Astrocyte (in vitro differentiated cells and primary cell): ENCODE results near the gene PUS10. TPM values are rescaled to one million over a fixed set of nuclear protein-coding genes. Genes with fewer than 3 reads are reported as not detected.
"Not testable (repeated sequence)": the region's sequence is repeated elsewhere in the genome, so short reads cannot be mapped to it uniquely, and the experiment has no call there.

ENCODE experiments used
- DNase-seq: peaks from one replicate; pipeline ENCODE4 v3.0.0-alpha.2; 2010; ENCODE audit warnings: low read depth
- FAIRE-seq: peaks from 2 replicates; lab custom pipeline; 2011; peaks lifted over from hg19 to GRCh38; lab: Jason Lieb, UNC
- H2AFZ ChIP-seq: 2 replicates; pipeline ENCODE4 v1.6.0; 2012; ENCODE audit warnings: low read depth, low read length, inconsistent platforms
- H3K27ac ChIP-seq: 2 replicates; pipeline ENCODE4 v1.5.1; 2011; ENCODE audit warnings: low read depth, low read length, inconsistent platforms
- H3K27me3 ChIP-seq: 2 replicates; pipeline ENCODE4 v1.6.0; 2011; ENCODE audit warnings: low read length, inconsistent platforms; ENCODE audit not compliant: insufficient read depth
- H3K36me3 ChIP-seq: 2 replicates; pipeline ENCODE4 v1.5.1; 2011; ENCODE audit warnings: low read length, inconsistent platforms; ENCODE audit not compliant: insufficient read depth
- H3K4me1 ChIP-seq: 2 replicates; pipeline ENCODE4 v1.5.1; 2011; ENCODE audit warnings: low read length, inconsistent platforms; ENCODE audit not compliant: insufficient read depth
- H3K4me2 ChIP-seq: 2 replicates; pipeline ENCODE4 v1.6.0; 2012; ENCODE audit warnings: low read length, inconsistent platforms
- H3K4me3 ChIP-seq: 2 replicates; pipeline ENCODE4 v1.5.1; 2011; ENCODE audit warnings: low read depth, mild to moderate bottlenecking, low read length, inconsistent platforms; ENCODE audit not compliant: insufficient read depth
- H3K79me2 ChIP-seq: 2 replicates; pipeline ENCODE4 v1.6.0; 2012; ENCODE audit warnings: mild to moderate bottlenecking, low read length, inconsistent platforms; ENCODE audit not compliant: insufficient read depth
- H3K9ac ChIP-seq: 2 replicates; pipeline ENCODE4 v1.6.0; 2012; ENCODE audit warnings: mild to moderate bottlenecking, low read length, inconsistent platforms
- H3K9me3 ChIP-seq: 2 replicates; pipeline ENCODE4 v1.5.1; 2012; ENCODE audit warnings: low read depth, mild to moderate bottlenecking, low read length, inconsistent platforms; ENCODE audit not compliant: insufficient read depth
- H4K20me1 ChIP-seq: 2 replicates; pipeline ENCODE4 v1.6.0; 2012; ENCODE audit warnings: low read length, inconsistent platforms; ENCODE audit not compliant: insufficient read depth
- H3K27ac Mint-ChIP-seq: one replicate; pipeline ENCODE4 v1.8.0; 2021; ENCODE audit warnings: mild to moderate bottlenecking, mixed read lengths; ENCODE audit not compliant: unreplicated experiment
- H3K27me3 Mint-ChIP-seq: one replicate; pipeline ENCODE4 v1.8.0; 2021; ENCODE audit warnings: low read depth, mixed read lengths; ENCODE audit not compliant: unreplicated experiment
- H3K36me3 Mint-ChIP-seq: one replicate; pipeline ENCODE4 v1.8.0; 2021; ENCODE audit warnings: low read depth, mixed read lengths; ENCODE audit not compliant: unreplicated experiment
- H3K4me1 Mint-ChIP-seq: one replicate; pipeline ENCODE4 v1.8.0; 2021; ENCODE audit warnings: low read depth, mixed read lengths; ENCODE audit not compliant: unreplicated experiment
- H3K4me3 Mint-ChIP-seq: one replicate; pipeline ENCODE4 v1.8.0; 2021; ENCODE audit warnings: mild to moderate bottlenecking, moderate library complexity, mixed read lengths; ENCODE audit not compliant: unreplicated experiment
- H3K9me3 Mint-ChIP-seq: one replicate; pipeline ENCODE4 v1.8.0; 2021; ENCODE audit warnings: mild to moderate bottlenecking, mixed read lengths; ENCODE audit not compliant: unreplicated experiment
- CTCF ChIP-seq: IDR thresholded peaks from 2 replicates; pipeline ENCODE4 v1.5.1; 2011; ENCODE audit warnings: low read depth, mild to moderate bottlenecking, inconsistent platforms, low read length, moderate library complexity; ENCODE audit not compliant: insufficient read depth
- EZH2 ChIP-seq: IDR thresholded peaks from 2 replicates; pipeline ENCODE4 v1.6.1; 2012; ENCODE audit warnings: mild to moderate bottlenecking, low read length, inconsistent platforms; ENCODE audit not compliant: insufficient read depth
- total RNA-seq: library from RNA; stranded (reverse); gene quantifications from 2 replicates; pipeline ENCODE4 v1.2.1, GENCODE V29; 2021

Gene PUS10
- total RNA-seq, 1 donor from 2014 or later: 7.7 TPM

GRCh38 chr2:61042807-61043206, 24.8 kb upstream of the PUS10 start:
- TF ChIP-seq CTCF (no peak), EZH2 (no peak)
- H3K4me1 Mint-ChIP-seq: no peaks in the 10 kb centered on the region
- peaks cover 3% of the 10 kb centered on the region for H3K9me3 Mint-ChIP-seq
- H3K4me1 ChIP-seq: no peaks in the 10 kb centered on the region
- H4K20me1 ChIP-seq: peaks cover 8% of the 10 kb centered on the region
- H3K36me3 Mint-ChIP-seq: peaks cover 3% of the 10 kb centered on the region
- no peak overlapping the region for H3K4me3 ChIP-seq
- H2AFZ ChIP-seq: no peak overlapping the region
- no peak overlapping the region for H3K9ac ChIP-seq
- no peaks in the 10 kb centered on the region for H3K27me3 Mint-ChIP-seq
- no peak for DNase-seq
- H3K4me3 Mint-ChIP-seq: no peak overlapping the region
- H3K9me3 ChIP-seq: no peaks in the 10 kb centered on the region
- no peak overlapping the region for H3K4me2 ChIP-seq
- H3K79me2 ChIP-seq: peaks cover 6% of the 10 kb centered on the region
- H3K27ac ChIP-seq: no peak overlapping the region
- no peaks in the 10 kb centered on the region for H3K27me3 ChIP-seq
- H3K36me3 ChIP-seq: peaks cover 15% of the 10 kb centered on the region
- H3K27ac Mint-ChIP-seq: no peak overlapping the region
- FAIRE-seq: no peak

- H2AFZ ChIP-seq, H3K27ac ChIP-seq, H3K4me2 ChIP-seq, H4K20me1 ChIP-seq, H3K4me1 ChIP-seq, H3K4me3 ChIP-seq, FAIRE-seq, H3K4me1 Mint-ChIP-seq, H3K27me3 ChIP-seq, H3K27me3 Mint-ChIP-seq, H3K9me3 ChIP-seq, H3K27ac Mint-ChIP-seq, H3K79me2 ChIP-seq, H3K9ac ChIP-seq, DNase-seq, H3K4me3 Mint-ChIP-seq: not testable (repeated sequence)
- Mint-ChIP-seq H3K9me3 (peaks cover 23% of the 10 kb centered on the region), H3K36me3 (peaks cover 47% of the 10 kb centered on the region)
- peaks cover 15% of the 10 kb centered on the region for H3K36me3 ChIP-seq
These were observed 18.6 kb upstream of the PUS10 start for GRCh38 chr2:61036643-61037042.

GRCh38 chr2:61034592-61034991, 16.5 kb upstream of the PUS10 start:
- H3K9me3 Mint-ChIP-seq: peaks cover 23% of the 10 kb centered on the region
- not testable (repeated sequence) for H3K4me3 Mint-ChIP-seq, H3K4me1 ChIP-seq, H2AFZ ChIP-seq, FAIRE-seq, H3K4me3 ChIP-seq, H3K27ac Mint-ChIP-seq, H3K9me3 ChIP-seq, DNase-seq, H3K4me1 Mint-ChIP-seq, H4K20me1 ChIP-seq, H3K4me2 ChIP-seq, H3K27me3 ChIP-seq, H3K27ac ChIP-seq, H3K79me2 ChIP-seq, H3K9ac ChIP-seq, H3K27me3 Mint-ChIP-seq
- H3K36me3 ChIP-seq: peaks cover 19% of the 10 kb centered on the region
- H3K36me3 Mint-ChIP-seq: peaks cover 49% of the 10 kb centered on the region

- Mint-ChIP-seq H3K4me1 (no peaks in the 10 kb centered on the region), H3K27ac (no peak overlapping the region), H3K9me3 (peaks cover 4% of the 10 kb centered on the region), H3K27me3 (no peaks in the 10 kb centered on the region), H3K4me3 (no peak overlapping the region), H3K36me3 (peaks cover 24% of the 10 kb centered on the region)
- TF ChIP-seq EZH2 (no peak), CTCF (no peak)
- Histone ChIP-seq H3K9ac (no peak overlapping the region), H3K27me3 (no peaks in the 10 kb centered on the region), H3K36me3 (peaks cover 21% of the 10 kb centered on the region), H3K4me1 (no peaks in the 10 kb centered on the region), H3K79me2 (peaks cover 52% of the 10 kb centered on the region), H2AFZ (no peak overlapping the region), H3K9me3 (no peaks in the 10 kb centered on the region), H3K27ac (no peak overlapping the region), H4K20me1 (peaks cover 35% of the 10 kb centered on the region), H3K4me3 (no peak overlapping the region), H3K4me2 (no peak overlapping the region)
- DNase-seq: no peak
- FAIRE-seq: no peak
These were observed 11.5 kb upstream of the PUS10 start for GRCh38 chr2:61029533-61029932.
